Fibroblast of lung (primary cell): ENCODE measurements around the gene GSDMA. TPM values are rescaled to one million over a fixed set of nuclear protein-coding genes. Genes with fewer than 3 reads are reported as not detected.

Experiments
- DNase-seq, 2 donors: peaks; one replicate each; pipeline versions ENCODE4 v3.0.0 to v3.0.0-alpha.2; 2010; ENCODE audit warnings: low read depth in 2 of 2
- H2AFZ ChIP-seq: 2 replicates; pipeline ENCODE4 v1.5.1; 2012; ENCODE audit warnings: low read length, control low read depth, inconsistent platforms
- H3K27ac ChIP-seq: 2 replicates; pipeline ENCODE4 v1.5.1; 2011; ENCODE audit warnings: low read length, control low read depth; ENCODE audit not compliant: insufficient read depth
- H3K27me3 ChIP-seq: 2 replicates; pipeline ENCODE4 v1.5.1; 2011; ENCODE audit warnings: mild to moderate bottlenecking, low read length; ENCODE audit not compliant: control insufficient read depth, insufficient read depth
- H3K36me3 ChIP-seq: 2 replicates; pipeline ENCODE4 v1.5.1; 2011; ENCODE audit warnings: low read length; ENCODE audit not compliant: control insufficient read depth, insufficient read depth
- H3K4me1 ChIP-seq: 2 replicates; pipeline ENCODE4 v1.5.1; 2011; ENCODE audit warnings: low read length; ENCODE audit not compliant: control insufficient read depth, insufficient read depth; ENCODE audit errors: extremely low read depth
- H3K4me2 ChIP-seq: 2 replicates; pipeline ENCODE4 v1.5.1; 2011; ENCODE audit warnings: low read length, control low read depth; ENCODE audit not compliant: insufficient read depth; ENCODE audit errors: extremely low read depth
- H3K4me3 ChIP-seq, 4 experiments: fragments of 200-600 bp in 1 of 4; sonication (generic) in 1 of 4; replicated peaks in 1 of 4; 2 replicates each; pipeline ENCODE4 v1.5.1; 2011 to 2016; ENCODE audit warnings: low read length in 4 of 4, low read depth in 3 of 4, mild to moderate bottlenecking in 3 of 4, control low read depth in 2 of 4, inconsistent platforms in 1 of 4, mixed read lengths in 1 of 4; ENCODE audit not compliant: insufficient read depth in 1 of 4; ENCODE audit errors: control extremely low read depth in 1 of 4
- H3K79me2 ChIP-seq: 2 replicates; pipeline ENCODE4 v1.5.1; 2012; ENCODE audit warnings: mild to moderate bottlenecking, low read length, inconsistent platforms; ENCODE audit not compliant: control insufficient read depth, insufficient read depth
- H3K9ac ChIP-seq: 2 replicates; pipeline ENCODE4 v1.5.1; 2011; ENCODE audit warnings: mild to moderate bottlenecking, low read length, control low read depth; ENCODE audit not compliant: insufficient read depth
- H3K9me3 ChIP-seq: 2 replicates; pipeline ENCODE4 v1.5.1; 2012; ENCODE audit warnings: low read depth, low read length; ENCODE audit not compliant: control insufficient read depth, insufficient read depth
- H4K20me1 ChIP-seq: 2 replicates; pipeline ENCODE4 v1.5.1; 2011; ENCODE audit warnings: low read length; ENCODE audit not compliant: control insufficient read depth, insufficient read depth; ENCODE audit errors: extremely low read depth
- EZH2 ChIP-seq: IDR thresholded peaks from 2 replicates; pipeline ENCODE4 v1.5.1; 2012; ENCODE audit warnings: low read length, control low read depth, mild to moderate bottlenecking; ENCODE audit errors: missing control alignments
- polyA plus RNA-seq, 2 donors: library from polyadenylated mRNA; depleted of rRNA in 1 of 2; stranded (reverse) in 1 of 2; unstranded in 1 of 2; fragments of >200 nt; gene quantifications; 2 replicates each; pipeline ENCODE4 v1.2.1, GENCODE V29; 2011 to 2012; ENCODE audit warnings: missing spikeins in 1 of 2
- total RNA-seq: library from RNA; depleted of rRNA; stranded (reverse); fragments of >200 nt; gene quantifications from 2 replicates; pipeline ENCODE4 v1.2.1, GENCODE V29; 2014
- TF ChIP-seq, protein P1 (sequence below), 2 donors: IDR thresholded peaks in 1 of 2; conservative IDR thresholded peaks in 1 of 2; 1 replicate in 1 of 2; 2 replicates in 1 of 2; pipeline ENCODE4 v1.5.1; 2011 to 2012; ENCODE audit warnings: low read length in 2 of 2, control low read depth in 1 of 2, inconsistent platforms in 1 of 2, low read depth in 1 of 2, mild to moderate bottlenecking in 1 of 2

Gene GSDMA
- total and polyA plus RNA-seq, 2 donors (not counting 1 experiment from before 2014, with no cell fraction given) = not detected

DNA sequence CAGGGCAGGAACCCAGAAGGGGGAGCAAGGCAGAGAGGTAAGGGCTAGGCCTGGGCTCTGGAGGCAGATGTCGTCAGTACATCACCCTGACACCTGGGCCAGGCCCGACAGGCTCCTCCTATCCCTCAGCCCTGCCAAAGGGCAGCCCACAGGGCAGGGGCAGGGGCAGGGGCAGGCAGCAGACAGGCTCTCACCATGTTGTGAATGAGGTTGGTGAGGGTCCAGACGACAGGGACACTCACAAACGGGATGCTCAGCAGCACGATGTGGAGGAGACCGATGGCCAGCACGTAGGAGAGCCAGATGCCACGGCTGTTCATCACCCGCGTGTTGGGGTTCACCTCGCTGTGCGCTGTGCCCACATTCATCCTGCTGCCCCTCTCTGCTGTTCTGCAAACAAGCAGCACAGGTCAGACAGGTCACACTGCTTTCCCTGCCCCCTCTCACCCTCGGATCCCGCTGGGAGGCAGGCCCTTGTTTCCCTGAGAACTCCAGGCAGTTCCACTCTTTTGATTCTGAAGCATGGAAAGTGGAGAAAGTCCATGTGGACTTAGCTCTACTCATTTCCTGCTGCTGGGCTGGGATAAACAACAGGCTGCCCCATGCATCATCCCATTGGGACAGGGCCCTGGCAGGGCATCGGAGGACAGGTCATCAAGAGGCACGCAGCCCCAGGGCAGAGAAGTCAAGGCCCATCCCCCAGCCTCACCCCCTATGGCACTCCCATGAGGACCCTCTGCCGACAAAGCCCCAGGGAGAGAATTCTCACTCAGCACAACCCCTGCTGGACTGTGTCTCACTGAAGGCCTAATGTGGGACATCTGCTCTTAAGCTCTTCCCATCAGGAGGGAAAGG is 38.7 kb upstream of the GSDMA start:
- Histone ChIP-seq H3K9me3 (no peaks in the 10 kb centered on the region), H3K27ac (peak overlapping the region; percentile 36), H3K9ac (no peak overlapping the region), H3K4me2 (peak overlapping the region; percentile 63), H3K79me2 (peaks cover 30% of the 10 kb centered on the region), H3K27me3 (no peaks in the 10 kb centered on the region), H4K20me1 (no peaks in the 10 kb centered on the region), H3K36me3 (peaks cover 22% of the 10 kb centered on the region), H2AFZ (no peak overlapping the region), H3K4me1 (peaks cover 30% of the 10 kb centered on the region), H3K4me3 (no peak overlapping the region)
- TF ChIP-seq, protein P1, sequence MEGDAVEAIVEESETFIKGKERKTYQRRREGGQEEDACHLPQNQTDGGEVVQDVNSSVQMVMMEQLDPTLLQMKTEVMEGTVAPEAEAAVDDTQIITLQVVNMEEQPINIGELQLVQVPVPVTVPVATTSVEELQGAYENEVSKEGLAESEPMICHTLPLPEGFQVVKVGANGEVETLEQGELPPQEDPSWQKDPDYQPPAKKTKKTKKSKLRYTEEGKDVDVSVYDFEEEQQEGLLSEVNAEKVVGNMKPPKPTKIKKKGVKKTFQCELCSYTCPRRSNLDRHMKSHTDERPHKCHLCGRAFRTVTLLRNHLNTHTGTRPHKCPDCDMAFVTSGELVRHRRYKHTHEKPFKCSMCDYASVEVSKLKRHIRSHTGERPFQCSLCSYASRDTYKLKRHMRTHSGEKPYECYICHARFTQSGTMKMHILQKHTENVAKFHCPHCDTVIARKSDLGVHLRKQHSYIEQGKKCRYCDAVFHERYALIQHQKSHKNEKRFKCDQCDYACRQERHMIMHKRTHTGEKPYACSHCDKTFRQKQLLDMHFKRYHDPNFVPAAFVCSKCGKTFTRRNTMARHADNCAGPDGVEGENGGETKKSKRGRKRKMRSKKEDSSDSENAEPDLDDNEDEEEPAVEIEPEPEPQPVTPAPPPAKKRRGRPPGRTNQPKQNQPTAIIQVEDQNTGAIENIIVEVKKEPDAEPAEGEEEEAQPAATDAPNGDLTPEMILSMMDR (conservative IDR thresholded peaks at IDR 0.05 in 1 of 2, IDR thresholded peaks at IDR 0.05 in 1 of 2; ENCODE audit: low read depth in 1 of 2, low read length in 2 of 2) = peak in 1 of 2 donors; percentile 18
- TF ChIP-seq EZH2 = no peak
- DNase-seq = no peak

DNA sequence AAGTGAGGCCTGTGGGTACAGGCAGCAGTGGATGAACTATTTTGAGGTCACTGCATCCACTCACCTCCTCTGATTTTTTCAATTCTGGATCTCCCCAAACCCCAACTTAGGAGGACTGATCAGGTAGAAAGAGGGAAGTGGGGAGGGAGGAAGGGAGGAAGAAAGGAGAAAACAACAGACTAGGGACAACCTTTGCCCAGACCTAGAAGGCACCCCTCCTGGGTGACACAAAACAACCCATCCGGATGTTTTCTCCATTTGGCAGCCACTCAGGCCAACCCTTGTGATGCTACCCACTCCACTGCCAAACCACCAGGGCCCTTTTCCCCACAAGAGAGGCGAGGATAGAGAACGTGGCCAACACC is 38.1 kb upstream of the GSDMA start:
- TF ChIP-seq EZH2 = no peak
- TF ChIP-seq, protein P1 (conservative IDR thresholded peaks at IDR 0.05 in 1 of 2, IDR thresholded peaks at IDR 0.05 in 1 of 2; ENCODE audit: low read depth in 1 of 2, low read length in 2 of 2) = no peak
- Histone ChIP-seq H3K4me1 (peaks cover 34% of the 10 kb centered on the region), H3K9ac (no peak overlapping the region), H2AFZ (no peak overlapping the region), H4K20me1 (no peaks in the 10 kb centered on the region), H3K27ac (no peak overlapping the region), H3K4me3 (no peak overlapping the region), H3K79me2 (peaks cover 30% of the 10 kb centered on the region), H3K4me2 (no peak overlapping the region), H3K9me3 (no peaks in the 10 kb centered on the region), H3K36me3 (peaks cover 20% of the 10 kb centered on the region), H3K27me3 (no peaks in the 10 kb centered on the region)
- no peak for DNase-seq

DNA sequence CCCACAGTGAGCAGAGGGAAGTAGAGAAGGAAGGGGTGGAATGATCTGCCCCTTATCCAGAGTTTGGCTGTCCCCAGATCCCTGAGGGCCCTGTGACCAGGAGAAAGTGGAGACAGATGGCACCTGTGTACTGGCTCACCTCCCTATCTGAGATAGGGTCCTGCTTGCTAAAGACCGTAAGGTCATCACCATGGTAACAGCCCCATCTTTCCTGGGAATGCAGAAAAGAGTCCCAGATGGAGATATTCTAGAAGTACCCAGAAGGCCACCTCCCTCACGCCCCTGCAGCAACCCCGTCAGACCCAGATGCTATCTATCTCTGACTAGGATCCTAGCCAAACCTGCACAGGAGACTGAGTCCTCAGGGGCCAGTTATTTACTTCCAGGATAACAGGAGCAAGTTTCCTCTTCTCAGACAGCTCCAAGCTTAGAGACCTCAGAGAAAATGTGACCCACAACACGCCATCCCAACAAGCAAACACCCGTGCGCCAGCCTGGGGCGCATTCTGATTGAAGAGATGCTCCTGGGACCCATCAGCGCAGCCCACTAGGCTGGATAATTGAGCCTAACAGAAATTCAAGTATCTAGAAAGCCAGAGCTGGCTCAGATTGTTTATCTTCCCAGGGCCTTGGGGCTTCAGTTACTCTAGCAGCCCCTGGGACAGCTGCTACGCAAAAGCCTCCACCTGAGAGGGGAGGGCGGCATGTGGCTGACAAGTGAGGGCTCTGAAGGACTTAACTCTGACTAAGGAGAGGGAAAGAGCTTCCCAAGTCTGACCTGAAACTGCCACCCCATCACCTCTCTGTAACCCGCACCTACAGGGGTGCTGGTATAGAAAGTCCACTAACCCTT is 37.3 kb upstream of the GSDMA start:
- no peak overlapping the region for H3K9ac ChIP-seq
- no peaks in the 10 kb centered on the region for H3K27me3 ChIP-seq
- H2AFZ ChIP-seq = no peak overlapping the region
- peak overlapping the region in 2 of 4 experiments; percentile 9 to 77 for H3K4me3 ChIP-seq
- peak overlapping the region; percentile 10 for H3K4me2 ChIP-seq
- no peak for DNase-seq
- peaks cover 17% of the 10 kb centered on the region for H3K36me3 ChIP-seq
- no peaks in the 10 kb centered on the region for H4K20me1 ChIP-seq
- H3K9me3 ChIP-seq = no peaks in the 10 kb centered on the region
- H3K79me2 ChIP-seq = peaks cover 30% of the 10 kb centered on the region
- peaks cover 37% of the 10 kb centered on the region for H3K4me1 ChIP-seq
- TF ChIP-seq, protein P1 (conservative IDR thresholded peaks at IDR 0.05 in 1 of 2, IDR thresholded peaks at IDR 0.05 in 1 of 2; ENCODE audit: low read depth in 1 of 2, low read length in 2 of 2) = no peak
- no peak for TF ChIP-seq EZH2
- H3K27ac ChIP-seq = no peak overlapping the region
